Heart right ventricle (tissue), 16 donors: Measurements from ENCODE around the gene SPACDR. TPM values are rescaled to one million over a fixed set of nuclear protein-coding genes. Genes with fewer than 3 reads are reported as not detected.
A peak's percentile ranks its signal among the peaks of the same experiment; 100 is the strongest.

ENCODE experiments used
- ATAC-seq, 8 donors: fragments of 200-7000 bp; cut with Tn5 transposase; one replicate each; pipeline ENCODE4 v1.9.1; 2020; ENCODE audit warnings: mild to moderate bottlenecking in 8 of 8, moderate library complexity in 8 of 8, moderate number of reproducible peaks in 1 of 8
- DNase-seq, 2 donors: peaks; one replicate each; pipeline ENCODE4 v3.0.0-alpha.2; 2020
- H3K27ac ChIP-seq, 10 donors: fragments of 200-600 bp; sonication (generic) in 2 of 10; one replicate each; pipeline versions ENCODE4 v1.5.0 to v1.8.0; 2020 to 2022; ENCODE audit warnings: mild to moderate bottlenecking in 3 of 10
- H3K27me3 ChIP-seq, 7 donors: fragments of 200-600 bp; one replicate each; pipeline ENCODE4 v1.8.0; 2021 to 2022; ENCODE audit warnings: mild to moderate bottlenecking in 2 of 7
- H3K36me3 ChIP-seq, 9 donors: fragments of 200-600 bp; sonication (generic) in 1 of 9; one replicate each; pipeline versions ENCODE4 v1.5.0 to v1.8.0; 2020 to 2022; ENCODE audit warnings: mild to moderate bottlenecking in 2 of 9
- H3K4me1 ChIP-seq, 9 donors: fragments of 200-600 bp; sonication (generic) in 1 of 9; one replicate each; pipeline versions ENCODE4 v1.5.0 to v1.8.0; 2020 to 2022; ENCODE audit warnings: mild to moderate bottlenecking in 4 of 9
- H3K4me3 ChIP-seq, 10 donors: fragments of 200-600 bp; sonication (generic) in 2 of 10; one replicate each; pipeline versions ENCODE4 v1.5.0 to v1.8.0; 2020 to 2022; ENCODE audit warnings: mild to moderate bottlenecking in 7 of 10, moderate library complexity in 2 of 10
- H3K9me3 ChIP-seq, 11 donors: fragments of 200-600 bp in 10 of 11; sonication (generic) in 2 of 11; one replicate each; pipeline versions ENCODE4 v1.5.0 to v1.8.0; 2013 to 2022; ENCODE audit warnings: mild to moderate bottlenecking in 2 of 11, control low read depth in 1 of 11, moderate library complexity in 1 of 11
- WGBS, 2 donors: extraction: QIAGEN DNeasy Blood & Tissue Kit; methylation state at CpG; one replicate each; pipeline ENCODE4 v1.1.7; 2013; ENCODE audit warnings: inconsistent platforms in 1 of 2; 5-methylcytosine and 5-hydroxymethylcytosine counted together
- intact Hi-C, 10 donors: fragments of 100-400 bp; cut with DNase I; formaldehyde crosslinking; loops; one replicate each; pipeline versions ENCODE4 v1.11.1 to v1.14.2; 2022
- polyA plus RNA-seq, 2 donors: library from polyadenylated mRNA; stranded (reverse); fragments of 200-250 nt; gene quantifications; one replicate each; pipeline ENCODE4 v1.2.3, GENCODE V29; 2013
- total RNA-seq, 10 donors: library from RNA; stranded (reverse); fragmentation: NEBNext Ultra II Directional in 3 of 10; extraction: Animal tissue kit (Norgen Biotek cat#: 25700) in 3 of 10; gene quantifications; one replicate each; pipeline versions ENCODE4 v1.2.1 to v1.2.4, GENCODE V29; 2021 to 2023
- TF ChIP-seq, protein P1 (sequence below), 9 donors: fragments of 200-600 bp; sonication (generic) in 2 of 9; IDR thresholded peaks; one replicate each; pipeline versions ENCODE4 v1.5.0 to v1.8.0; 2021 to 2022; ENCODE audit warnings: antibody characterized with exemption in 9 of 9, mild to moderate bottlenecking in 5 of 9, moderate library complexity in 1 of 9
- donor health status: Arrhythmogenic right ventricular cardiomyopathy.
- donor health status: ischemic (EF 13 %, LVEDD 7.1; RV severe dilation, severe dysfunction).
- donor health status: healthy with polysubstance abuse.
- donor health status: DM: no; HTN: yes; CAD: no.
- donor health status: DM: no; HTN: no; CAD: no.
- donor health status: ischemic (EF 25% LVEDD 6.9; RV normal size, moderate dysfunction).
- donor health status: ischemic (EF 25% LVEDD 5.7; RV mildly dilated, moderate dysfunction).
- donor health status: healthy.
- donor health status: DM: yes; HTN: yes; CAD: no.
- donor health status: Ischemic cardiomyopathy.
- donor health status: ischemic (EF 35%, LVEDD 5.7; RV mildly dilated, moderate dysfunction).
- donor health status: nonischemic (EF 11% LVEDD 7.7; RV severe dilation, severe dysfunction).
- donor health status: DM: yes; HTN: yes; CAD: no.
- donor health status: PGD.
- donor health status: ischemic (EF 29% LVEDD 5.4; RV normal size, mild dysfunction).
- donor health status: nonischemic (EF 23%, LVEDD 6.1; RV moderate dilation, normal function).

Gene SPACDR
- total and polyA plus RNA-seq, 12 donors, result 0.28 to 1.3 (median 0.77) TPM; not detected in 4

GRCh38 chr7:100483090-100483721, 19.1 kb upstream of the SPACDR start:
- Histone ChIP-seq H3K9me3 (no peaks in the 10 kb centered on the region), H3K27me3 (no peaks in the 10 kb centered on the region), H3K36me3 (no peaks in the 10 kb centered on the region), H3K27ac (peak overlapping the region in 2 of 10 donors; percentile 47 to 68), H3K4me3 (peak overlapping the region; percentile 18 to 64 (median 58)), H3K4me1 (peaks cover 2 to 31% (median 18%) of the 10 kb centered on the region in 9 donors)
- ATAC-seq (peak; percentile 7 to 61 (median 26)), DNase-seq (peak; percentile 58 to 82)
- intact Hi-C loops, result loop anchor here in 8 of 10 donors (1.0 to 5.0 kb wide), 4 partner anchors 14 to 74 kb away; no protein-coding TSS in a partner anchor
- TF ChIP-seq, protein P1, sequence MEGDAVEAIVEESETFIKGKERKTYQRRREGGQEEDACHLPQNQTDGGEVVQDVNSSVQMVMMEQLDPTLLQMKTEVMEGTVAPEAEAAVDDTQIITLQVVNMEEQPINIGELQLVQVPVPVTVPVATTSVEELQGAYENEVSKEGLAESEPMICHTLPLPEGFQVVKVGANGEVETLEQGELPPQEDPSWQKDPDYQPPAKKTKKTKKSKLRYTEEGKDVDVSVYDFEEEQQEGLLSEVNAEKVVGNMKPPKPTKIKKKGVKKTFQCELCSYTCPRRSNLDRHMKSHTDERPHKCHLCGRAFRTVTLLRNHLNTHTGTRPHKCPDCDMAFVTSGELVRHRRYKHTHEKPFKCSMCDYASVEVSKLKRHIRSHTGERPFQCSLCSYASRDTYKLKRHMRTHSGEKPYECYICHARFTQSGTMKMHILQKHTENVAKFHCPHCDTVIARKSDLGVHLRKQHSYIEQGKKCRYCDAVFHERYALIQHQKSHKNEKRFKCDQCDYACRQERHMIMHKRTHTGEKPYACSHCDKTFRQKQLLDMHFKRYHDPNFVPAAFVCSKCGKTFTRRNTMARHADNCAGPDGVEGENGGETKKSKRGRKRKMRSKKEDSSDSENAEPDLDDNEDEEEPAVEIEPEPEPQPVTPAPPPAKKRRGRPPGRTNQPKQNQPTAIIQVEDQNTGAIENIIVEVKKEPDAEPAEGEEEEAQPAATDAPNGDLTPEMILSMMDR (IDR thresholded peaks at IDR 0.05), result peak; percentile 86 to 99 (median 95)
- WGBS, 2 donors, result 1% methylated on average over 34 to 73 of the region's 79 CpGs

GRCh38 chr7:100482728-100483089, 18.6 kb upstream of the SPACDR start:
- TF ChIP-seq, protein P1 (IDR thresholded peaks at IDR 0.05), result no peak
- Histone ChIP-seq H3K9me3 (no peaks in the 10 kb centered on the region), H3K4me3 (peak overlapping the region; percentile 18 to 64 (median 58)), H3K27me3 (no peaks in the 10 kb centered on the region), H3K4me1 (peaks cover 2 to 34% (median 19%) of the 10 kb centered on the region in 9 donors), H3K27ac (peak overlapping the region in 1 of 10 donors; percentile 47), H3K36me3 (no peaks in the 10 kb centered on the region)
- WGBS, 2 donors, result 42 to 48% methylated on average over 14 of the region's 14 CpGs
- no peak for ATAC-seq
- no peak for DNase-seq
- intact Hi-C loops, result loop anchor here in 8 of 10 donors (1.0 to 5.0 kb wide), 4 partner anchors 13 to 75 kb away; no protein-coding TSS in a partner anchor

DNA sequence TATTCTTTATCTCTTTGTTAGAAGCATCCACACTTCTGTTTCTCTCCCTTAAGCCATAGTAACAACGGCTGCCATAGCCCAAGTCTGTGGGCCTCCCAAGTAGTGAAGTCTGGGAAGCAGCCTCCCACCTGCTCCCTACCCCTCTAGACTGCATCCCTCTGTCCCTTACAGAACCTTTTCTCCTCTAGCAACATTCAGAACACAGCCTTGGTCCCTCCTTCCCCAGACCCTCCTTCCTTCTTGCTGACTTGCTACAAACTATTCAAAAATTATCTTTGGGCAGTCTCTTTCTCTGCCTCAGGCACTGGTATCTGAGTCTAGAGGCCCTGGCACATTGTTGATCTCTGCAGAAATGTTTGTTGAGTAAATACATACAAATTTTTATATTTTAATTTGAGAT, 17.4 kb upstream of the SPACDR start:
- no peak overlapping the region for H3K4me3 ChIP-seq
- DNase-seq (no peak), ATAC-seq (no peak)
- peaks cover 9 to 46% (median 31%) of the 10 kb centered on the region in 9 donors for H3K4me1 ChIP-seq
- intact Hi-C loops, result loop anchor here in 2 of 10 donors (5.0 kb wide), 2 partner anchors 66 to 76 kb away; no protein-coding TSS in a partner anchor
- WGBS, 2 donors, result 94 to 100% methylated on average over 1 of the region's 1 CpG
- H3K9me3 ChIP-seq, result no peaks in the 10 kb centered on the region
- H3K27ac ChIP-seq, result no peak overlapping the region
- TF ChIP-seq, protein P1 (IDR thresholded peaks at IDR 0.05), result no peak
- H3K27me3 ChIP-seq, result no peaks in the 10 kb centered on the region
- H3K36me3 ChIP-seq, result peaks cover 0 to 8% (median 0%) of the 10 kb centered on the region in 9 donors

DNA sequence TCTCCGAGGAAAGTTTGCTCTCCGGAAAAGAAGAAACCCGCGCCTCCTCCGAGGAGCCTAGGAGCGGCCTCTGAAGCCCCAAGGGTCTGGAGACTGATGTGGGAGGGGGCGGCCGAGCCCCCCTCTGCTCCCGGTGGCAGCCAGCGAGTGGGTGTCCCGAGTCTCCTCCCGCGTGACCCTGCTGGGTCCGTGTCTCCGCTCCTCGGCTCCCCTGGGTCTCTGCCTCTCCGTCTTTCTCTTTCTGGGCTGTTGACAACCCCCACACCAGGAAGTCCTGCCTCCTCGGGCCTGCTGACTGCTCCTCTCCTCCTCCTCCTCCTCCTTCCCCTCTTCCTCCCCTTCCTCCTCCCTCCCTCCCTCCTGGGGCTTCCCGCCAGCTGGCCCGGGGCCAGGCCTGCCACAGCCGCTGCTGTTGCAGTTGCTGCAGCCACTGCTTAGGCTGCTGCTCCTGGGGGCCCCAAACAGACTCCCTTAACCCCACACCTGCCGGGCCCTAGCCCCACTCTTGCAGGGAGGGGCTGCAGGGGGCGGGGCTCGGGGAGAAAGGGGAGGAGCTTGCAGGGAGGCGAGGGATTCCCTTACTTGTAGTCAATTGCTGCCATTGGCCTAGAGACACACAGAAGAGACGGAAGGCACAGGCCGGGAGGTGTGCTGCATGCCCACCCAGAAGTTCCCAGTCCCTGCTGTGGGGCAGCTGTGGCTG, 15.0 kb upstream of the SPACDR start, which contains the start of gene TSC22D4:
Gene TSC22D4, minus strand, starts transcription at position 257 of the 703 bp plus-strand sequence. CDS start 1,176 bp downstream, outside the sequence.
- peaks cover 10 to 61% (median 50%) of the 10 kb centered on the region in 9 donors for H3K4me1 ChIP-seq
- TF ChIP-seq, protein P1 (IDR thresholded peaks at IDR 0.05), result no peak
- ATAC-seq, result peak; percentile 88 to 94 (median 92)

More for the DNA sequence above, 15.0 kb upstream of the SPACDR start, which contains the start of gene TSC22D4:
- Histone ChIP-seq H3K36me3 (peaks cover 0 to 32% (median 3%) of the 10 kb centered on the region in 9 donors), H3K27me3 (no peaks in the 10 kb centered on the region), H3K4me3 (peak within 1 kb of the TSS; percentile 74 to 100 (median 98)), H3K27ac (peak within 1 kb of the TSS; percentile 87 to 100 (median 96)), H3K9me3 (no peaks in the 10 kb centered on the region)
- WGBS, 2 donors, result 0% methylated on average over 27 of the region's 27 CpGs
- peak; percentile 95 to 97 for DNase-seq
- intact Hi-C loops, result loop anchor here in 6 of 10 donors (5.0 to 10.0 kb wide), 7 partner anchors 58 to 386 kb away; partner anchors contain the start of genes AGFG2 (in 1 of the 6), GIGYF1 (in 1 of the 6), GNB2 (in 1 of the 6) and SLC12A9 (in 1 of the 6)
